CD1c-positive myeloid dendritic cell (primary cell): Measurements from ENCODE around the gene HSPA1A.
"Not testable (repeated sequence)": the region's sequence is repeated elsewhere in the genome, so short reads cannot be mapped to it uniquely, and the experiment has no call there.

Experiments
- DNase-seq: peaks from one replicate; pipeline ENCODE4 v3.0.0-alpha.2; 2016; ENCODE audit errors: extremely low spot score

Gene HSPA1A

DNA sequence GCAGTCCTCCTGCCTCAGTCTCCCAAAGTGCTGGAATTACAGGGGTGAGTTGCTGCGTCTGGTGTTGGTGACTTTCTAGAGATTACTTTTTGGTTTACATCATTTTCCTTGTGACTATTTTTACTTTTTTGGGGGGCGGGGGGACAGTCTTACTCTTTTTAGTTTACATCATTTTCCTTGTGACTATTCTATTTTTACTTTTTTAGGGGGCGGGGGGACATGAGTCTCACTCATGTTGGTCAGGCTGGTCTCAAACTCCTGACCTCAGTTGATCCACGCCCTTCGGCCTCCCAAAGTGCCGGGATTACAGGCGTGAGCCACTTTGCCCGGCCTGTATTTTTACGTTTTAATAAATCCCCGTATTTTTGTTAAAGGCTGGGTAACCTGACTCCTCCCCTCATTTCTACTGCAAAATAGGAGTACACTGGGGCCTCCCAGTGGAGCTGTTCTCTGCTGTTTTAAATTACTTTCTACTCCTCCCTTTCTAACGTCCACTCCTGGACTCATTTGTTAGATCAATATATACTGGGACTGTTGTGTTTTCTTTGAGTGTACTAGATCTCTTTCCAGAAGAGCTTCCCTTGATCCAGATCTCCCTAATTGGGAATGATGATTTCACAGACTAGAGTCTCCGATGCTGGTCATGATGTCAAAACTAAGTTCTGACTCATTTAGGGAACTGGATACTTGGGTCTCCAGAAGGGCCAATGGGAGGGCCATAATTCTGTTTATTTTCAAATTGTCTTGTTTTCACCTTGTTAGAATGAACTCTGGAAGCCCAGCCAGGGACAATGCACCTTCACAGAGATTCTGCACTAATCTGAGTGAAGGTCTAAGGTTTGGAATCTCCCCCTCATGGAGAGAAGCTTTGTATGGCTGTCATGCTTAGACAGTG lies 21.4 kb downstream of the HSPA1A start:
- peak; percentile 65 for DNase-seq

DNA sequence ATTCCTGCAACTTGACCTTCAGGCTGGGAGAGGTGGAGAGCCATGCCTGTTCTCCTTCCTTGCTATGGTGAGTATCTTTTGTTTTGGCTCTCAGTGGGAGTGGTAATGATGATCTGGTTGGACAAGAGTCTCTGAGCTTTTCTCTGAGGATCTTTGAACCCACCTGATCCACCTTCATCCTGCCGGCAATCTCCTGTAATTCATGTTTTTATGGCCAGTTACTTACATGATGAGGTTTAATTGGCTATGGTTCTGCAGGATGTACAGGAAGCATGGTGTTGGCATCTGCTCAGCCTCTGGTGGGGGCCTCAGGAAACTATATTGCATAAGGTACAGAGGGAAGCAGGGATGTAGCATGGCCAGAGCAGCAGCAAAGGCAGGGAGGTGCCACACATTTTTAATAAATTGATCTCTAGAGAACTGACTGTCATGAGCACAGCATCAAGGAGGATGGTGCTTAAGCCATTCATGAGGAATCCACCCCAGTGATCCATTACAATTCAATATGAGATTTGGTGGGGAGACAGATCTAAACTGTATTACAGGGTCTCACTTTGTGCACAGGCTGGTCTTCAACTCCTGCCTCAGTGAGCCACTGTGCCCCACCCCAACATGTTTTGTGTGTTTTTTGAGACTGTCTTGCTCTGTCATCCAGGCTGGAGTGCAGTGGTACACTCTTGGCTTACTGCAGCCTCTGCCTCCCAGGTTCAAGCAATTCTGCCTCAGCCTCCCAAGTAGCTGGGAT lies 22.2 kb downstream of the HSPA1A start:
- DNase-seq, result peak; percentile 1

DNA sequence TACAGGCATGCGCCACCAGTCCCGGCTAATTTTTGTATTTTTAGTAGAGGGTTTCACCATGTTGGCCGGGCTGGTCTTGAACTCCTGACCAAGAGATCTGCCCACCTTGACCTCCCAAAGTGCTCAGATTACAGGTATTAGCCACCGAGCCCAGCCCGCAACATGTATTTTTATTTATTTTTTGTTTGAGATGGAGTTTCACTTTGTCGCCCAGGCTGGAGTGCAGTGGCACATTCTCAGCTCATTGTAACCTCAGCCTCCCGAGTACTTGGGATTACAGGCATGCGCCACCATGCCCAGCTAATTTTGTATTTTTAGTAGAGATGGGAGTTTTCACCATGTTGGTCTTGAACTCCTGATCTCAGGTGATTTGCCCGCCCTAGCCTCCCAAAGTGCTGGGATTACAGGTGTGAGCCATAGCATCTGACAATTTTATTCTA lies 22.8 kb downstream of the HSPA1A start:
- not testable (repeated sequence) for DNase-seq

DNA sequence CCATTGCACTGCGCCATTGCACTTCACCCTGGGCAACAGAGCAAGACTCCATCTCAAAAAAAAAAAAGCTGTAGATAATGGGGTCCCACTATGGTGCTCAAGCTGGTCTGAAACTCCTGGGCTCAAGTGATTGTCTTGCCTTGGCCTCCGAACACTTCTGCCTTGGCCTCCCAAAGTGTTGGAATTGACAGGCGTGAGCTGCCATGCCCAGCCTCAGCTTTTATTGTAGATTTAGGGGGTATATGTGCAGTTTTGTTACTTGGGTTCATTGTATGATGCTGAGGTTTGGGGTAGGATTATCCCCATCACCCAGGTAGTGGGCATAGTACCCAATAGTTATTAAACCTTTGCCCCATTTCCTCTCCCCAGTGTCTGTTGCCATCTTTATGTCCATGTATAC lies 23.6 kb downstream of the HSPA1A start:
- DNase-seq, result no peak

DNA sequence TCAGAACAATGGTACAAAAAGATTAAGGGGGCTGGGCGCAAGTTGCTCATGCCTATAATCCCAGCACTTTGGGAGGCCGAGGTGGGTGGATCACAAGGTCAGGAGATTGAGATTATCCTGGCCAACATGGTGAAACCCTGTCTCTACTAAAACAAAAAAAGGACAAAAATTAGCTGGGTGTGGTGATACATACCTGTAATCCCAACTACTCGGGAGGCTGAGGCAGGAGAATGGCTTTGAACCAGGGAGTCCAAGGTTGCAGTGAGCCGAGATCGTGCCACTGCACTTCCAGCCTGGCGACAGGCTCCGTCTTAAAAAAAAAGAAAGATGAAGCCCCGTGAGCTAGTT lies 24.4 kb downstream of the HSPA1A start:
- DNase-seq, result not testable (repeated sequence)

DNA sequence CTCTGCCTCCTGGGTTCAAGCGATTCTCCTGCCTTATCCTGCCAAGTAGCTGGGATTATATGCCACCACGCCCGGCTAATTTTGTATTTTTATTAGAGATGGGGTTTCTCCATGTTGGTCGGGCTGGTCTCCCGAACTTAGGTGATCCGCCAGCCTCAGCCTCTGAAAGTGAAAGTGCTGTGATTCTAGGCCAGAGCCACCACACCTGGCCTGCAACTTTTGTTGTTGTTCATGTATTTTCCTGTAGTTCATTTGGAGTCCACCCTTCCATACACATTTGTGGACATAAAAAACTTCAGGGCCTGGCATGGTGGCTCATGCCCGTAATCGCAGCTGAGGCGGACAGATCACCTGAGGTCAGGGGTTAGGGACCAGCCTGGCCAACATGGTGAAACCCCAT lies 26.7 kb downstream of the HSPA1A start:
- DNase-seq, result no peak

DNA sequence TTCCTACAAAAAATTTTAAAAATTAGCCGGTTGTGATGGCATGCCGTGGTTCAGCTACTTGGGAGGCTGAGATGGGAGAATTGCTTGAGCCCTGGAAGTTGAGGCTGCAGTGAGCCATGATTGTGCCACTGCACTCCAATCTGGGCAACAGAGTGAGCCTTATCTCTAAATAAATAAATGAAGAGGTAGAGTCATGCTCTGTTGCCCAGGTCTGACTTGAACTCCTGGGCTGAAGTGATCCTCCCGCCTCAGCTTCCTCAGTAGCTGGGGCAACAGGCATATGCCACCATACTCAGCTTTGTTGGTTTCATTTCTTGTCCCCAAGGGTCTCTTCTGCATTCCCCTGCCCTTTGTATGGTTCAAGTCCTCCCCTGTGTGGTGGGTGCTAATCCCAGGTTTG lies 29.2 kb downstream of the HSPA1A start:
- DNase-seq, result no peak

DNA sequence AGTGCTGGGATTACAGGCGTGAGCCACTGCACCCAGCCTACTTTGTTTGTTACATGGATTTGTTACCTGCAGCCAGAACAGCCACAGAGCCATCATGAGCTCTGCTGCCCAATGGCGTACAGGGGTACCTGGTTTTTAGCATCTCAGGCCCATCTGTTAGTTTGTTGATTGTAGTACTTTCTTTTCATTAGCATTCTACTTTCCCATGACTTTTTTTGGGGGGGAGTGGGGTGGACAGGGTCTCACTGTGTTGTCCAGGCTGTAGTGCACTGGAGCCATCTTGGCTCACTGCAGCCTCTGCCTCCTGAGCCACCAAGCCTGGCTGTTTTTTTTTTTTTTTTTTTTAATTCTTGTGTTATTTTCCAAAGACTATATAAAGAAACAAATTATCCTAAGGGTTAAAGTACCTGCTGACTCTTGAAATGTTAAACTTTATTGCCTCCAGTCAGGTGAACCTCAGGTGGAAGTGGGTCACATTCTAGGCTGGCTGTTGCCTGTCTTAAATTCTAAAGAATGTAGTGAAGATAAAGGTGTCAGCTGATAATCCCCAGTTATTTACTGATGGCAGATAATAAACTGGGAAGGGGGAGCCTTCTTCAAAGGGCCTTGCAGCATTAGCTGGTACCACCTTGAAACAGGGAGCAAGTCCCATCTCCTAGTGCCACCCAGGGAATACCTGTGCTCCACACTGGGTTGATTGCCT lies 32.1 kb downstream of the HSPA1A start:
- no peak for DNase-seq

DNA sequence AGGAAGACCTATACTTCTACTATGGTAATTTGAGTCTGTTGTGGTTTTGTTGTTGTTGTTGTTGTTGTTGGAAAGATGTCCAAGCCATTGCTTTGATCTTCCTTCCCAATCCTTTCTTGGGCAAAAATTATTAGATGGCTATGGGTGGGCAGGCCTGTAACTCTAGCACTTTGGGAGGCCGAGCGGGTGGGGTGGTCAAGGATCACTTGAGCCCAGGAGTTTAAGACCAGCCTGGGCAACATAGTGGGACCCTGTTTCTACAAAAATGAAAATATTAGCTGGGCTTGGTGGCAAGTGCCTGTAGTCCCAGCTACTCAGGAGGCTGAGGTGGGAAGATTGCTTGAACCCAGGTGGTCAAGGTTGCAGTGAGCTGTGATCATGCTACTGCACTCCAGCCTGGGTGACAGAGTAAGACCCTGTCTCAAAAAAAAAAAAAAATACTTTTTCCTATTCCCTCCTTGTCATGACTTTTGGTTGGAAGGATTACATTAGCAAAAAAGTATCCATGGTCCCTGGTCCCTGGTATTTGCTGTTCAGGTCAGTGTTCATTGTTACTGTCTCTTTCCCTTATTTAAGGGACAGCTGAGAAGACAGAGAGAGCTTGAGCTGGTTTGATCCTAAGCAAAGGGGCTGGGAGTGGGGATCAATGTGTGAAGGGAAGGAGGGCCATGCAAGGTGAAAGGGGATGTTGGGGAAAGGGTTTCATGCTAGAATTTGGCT lies 35.6 kb downstream of the HSPA1A start:
- no peak for DNase-seq

DNA sequence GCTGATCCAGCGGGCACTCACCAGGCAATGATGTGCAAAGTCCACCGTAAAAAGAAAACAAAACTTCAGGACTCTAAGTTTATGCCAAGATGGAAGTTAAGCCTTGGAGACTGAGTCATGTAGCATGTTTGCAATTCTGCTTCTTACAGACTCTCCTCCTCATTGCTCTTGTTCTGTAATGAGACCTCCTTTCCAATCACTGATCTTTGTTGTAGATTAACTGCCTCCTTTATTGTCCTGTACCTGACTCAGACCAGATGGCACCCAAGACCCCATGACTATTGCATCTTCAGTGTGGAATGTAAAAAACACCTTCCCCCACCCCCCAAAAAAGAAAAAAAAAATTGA lies 36.1 kb downstream of the HSPA1A start:
- no peak for DNase-seq

DNA sequence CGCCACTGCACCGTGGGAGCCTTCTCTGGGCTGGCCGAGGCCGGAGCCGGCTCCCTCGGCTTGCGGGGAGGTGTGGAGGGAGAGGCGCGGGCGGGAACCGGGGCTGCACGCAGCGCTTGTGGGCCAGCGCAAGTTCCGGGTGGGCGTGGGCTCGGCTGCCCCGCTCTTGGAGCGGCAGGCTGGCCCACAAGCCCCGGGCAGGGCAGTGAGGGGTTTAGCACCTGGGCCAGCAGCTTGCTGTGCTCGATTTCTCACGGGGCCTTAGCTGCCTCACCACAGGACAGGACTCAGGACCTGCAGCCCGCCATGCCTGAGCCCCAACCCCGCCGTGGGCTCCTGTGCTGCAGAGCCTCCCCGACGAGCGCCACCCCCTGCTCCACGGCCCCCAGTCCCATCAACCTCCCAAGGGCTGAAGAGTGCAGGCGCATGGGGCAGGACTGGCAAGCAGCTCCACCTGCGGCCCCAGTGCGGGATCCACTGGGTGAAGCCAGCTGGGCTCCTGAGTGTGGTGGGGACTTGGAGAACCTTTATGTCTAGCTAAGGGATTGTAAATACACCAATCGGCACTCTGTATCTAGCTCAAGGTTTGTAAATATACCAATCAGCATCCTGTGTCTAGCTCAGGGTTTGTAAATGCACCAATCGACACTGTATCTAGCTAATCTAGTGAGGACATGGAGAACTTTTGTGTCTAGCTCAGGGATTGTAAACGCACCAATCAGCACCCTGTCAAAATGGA lies 36.8 kb downstream of the HSPA1A start:
- DNase-seq, result not testable (repeated sequence)

DNA sequence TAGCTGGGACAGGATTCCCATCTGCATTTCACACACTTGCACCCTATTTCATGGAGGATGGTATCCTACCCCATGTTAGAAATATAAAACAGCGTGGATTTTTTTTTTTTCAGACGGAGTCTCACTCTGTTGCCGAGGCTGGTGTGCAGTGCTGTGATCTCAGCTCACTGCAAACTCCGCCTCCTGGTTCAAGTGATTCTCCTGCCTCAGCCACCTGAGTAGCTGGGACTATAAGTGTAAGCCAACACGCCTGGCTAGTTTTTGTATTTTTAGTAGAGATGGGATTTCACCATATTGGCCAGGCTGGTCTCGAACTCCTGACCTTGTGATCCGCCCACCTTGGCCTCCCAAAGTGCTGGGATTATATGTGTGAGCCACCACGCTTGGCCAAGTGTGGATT lies 42.4 kb downstream of the HSPA1A start:
- not testable (repeated sequence) for DNase-seq

DNA sequence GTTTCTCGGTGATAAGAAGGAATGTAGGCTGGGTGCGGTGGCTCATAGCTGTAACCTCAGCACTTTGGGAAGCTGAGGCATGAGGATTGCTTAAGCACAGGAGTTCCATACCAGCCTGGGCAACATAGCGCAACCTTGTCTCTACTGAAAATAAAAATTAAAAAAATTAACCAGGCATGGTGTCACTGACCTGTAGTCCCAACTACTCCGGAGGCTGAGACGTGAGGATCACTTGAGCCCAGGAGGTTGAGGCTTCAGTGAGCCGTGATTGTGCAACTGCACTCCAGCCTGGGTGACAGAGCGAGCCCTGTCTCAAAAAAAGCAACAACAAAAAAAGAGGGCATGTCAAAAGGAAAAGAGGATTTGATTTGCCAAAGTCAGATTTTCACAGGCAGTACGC lies 43.4 kb downstream of the HSPA1A start:
- no peak for DNase-seq

DNA sequence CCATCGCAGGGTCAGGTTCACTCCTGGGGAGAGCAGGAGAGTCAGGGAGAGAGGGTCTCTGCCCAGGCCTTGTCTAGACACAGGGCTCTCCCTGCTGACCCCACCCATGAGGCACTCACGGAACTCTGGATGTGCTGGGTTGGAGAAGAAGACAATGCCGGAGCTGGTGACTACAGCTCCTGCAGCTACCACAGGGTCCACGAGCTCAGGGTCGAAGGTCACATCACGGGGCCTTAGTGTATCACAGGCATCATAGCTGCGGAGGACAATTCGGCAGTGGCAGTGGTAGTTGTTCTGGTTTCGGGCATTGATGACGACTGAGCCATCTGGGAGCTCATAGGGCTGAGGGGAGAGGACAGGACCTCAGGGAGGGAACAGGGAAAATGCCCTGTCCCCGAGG lies 44.6 kb downstream of the HSPA1A start:
- no peak for DNase-seq

DNA sequence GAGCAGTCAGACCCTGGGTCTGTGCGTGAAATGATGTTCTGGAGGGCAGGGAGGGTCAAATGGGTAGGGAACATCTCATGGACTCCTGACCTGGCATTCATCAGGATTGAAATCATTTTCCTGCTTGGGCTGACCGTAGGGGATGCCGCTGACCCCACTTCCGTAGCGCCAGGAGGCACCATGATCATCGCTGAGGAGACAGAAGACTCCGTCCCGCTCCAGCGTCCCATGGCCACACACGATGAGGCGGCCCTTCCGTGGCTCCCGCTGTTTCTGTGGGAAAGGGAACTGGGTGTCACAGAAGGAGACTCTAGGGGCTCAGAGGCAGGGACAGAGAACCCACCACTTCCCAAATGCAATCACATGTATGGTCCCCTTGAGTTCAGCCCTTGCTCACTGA lies 45.0 kb downstream of the HSPA1A start:
- no peak for DNase-seq

DNA sequence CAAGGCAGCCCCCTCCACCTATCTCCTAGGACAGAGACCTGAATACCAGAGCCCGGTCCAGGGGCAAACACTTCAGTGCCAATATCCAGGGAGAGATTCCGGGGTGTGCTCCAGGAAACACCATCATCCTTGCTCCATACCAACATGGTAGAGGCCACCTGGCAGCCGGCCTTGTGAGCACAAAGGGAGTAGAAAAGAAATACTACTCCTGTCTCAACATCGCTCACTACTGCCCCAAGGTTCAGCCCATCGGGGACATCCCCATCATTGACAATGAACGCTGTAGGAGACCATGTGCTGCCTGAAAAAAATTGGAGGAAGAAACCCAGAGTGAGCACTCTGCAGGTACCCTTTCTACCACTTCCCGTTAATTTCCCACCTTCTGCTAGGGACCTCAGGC lies 45.8 kb downstream of the HSPA1A start:
- no peak for DNase-seq

DNA sequence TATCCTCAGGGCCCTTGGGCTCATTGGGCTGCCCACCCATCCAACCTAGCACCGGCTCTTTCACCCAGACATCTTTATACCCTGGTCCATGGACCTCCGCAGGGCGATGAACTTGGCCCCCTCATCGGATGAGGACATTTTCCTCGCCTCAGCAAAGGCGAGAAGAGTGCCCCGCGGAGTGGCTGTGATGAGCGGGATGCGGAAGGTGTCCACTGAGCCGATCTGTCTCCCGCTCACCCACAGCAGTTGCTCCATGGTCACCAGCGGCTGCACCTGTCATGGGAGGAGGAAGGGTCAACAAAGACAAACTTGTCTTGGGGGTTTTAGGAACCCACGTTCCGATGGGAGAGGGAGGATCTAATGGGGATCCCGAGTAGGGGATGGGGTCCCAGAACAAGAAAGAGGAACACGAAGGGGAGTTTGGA lies 46.6 kb downstream of the HSPA1A start:
- DNase-seq, result no peak

DNA sequence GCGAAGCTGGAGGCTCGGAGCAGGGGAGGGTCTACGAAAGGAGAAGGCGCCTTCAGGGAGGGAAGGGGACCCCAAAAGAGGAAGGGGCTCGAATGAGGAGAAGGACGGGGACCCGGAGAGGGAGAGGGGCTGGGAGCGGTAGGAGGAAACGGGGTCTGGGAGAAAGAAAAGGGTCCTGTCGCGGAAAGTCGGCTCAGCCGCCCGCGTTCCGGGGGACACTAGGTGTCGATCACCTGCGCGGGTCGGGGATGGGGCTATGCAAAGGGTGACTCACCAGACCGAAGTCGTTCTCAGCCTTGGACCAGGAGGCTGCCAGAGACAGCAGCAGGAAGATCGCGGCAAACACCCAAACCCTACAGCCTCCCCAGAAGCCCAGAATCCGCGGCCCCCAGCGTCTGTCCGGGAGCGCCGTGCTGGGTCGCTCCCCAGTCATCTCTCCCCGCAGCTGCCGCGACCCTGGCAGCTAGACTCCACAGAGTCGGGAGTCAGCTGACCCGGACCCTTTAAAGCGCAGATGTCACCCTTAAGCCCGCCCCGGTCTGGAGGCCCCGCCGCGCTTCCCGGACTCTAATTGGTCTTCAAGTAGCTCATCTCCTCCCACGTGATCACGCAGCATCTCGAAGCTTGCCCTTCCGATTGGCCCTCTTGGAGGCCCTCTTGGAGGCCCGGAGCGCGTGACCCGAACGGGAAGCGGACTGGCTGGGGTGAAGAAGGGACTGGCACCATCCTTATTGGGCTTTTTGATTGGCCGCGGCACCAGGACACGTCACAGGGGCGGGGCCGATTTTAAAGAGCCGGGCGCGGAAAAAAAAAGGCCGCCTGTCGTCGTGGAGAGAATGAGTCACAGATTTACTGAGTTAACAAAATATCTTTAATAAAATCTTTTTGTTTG lies 47.2 kb downstream of the HSPA1A start, which contains the start of gene NEU1:
Gene NEU1 (minus strand): TSS at position 478 of the 892 bp plus-strand sequence. CDS start 45 bp downstream, at position 433.
- peak; percentile 100 for DNase-seq

DNA sequence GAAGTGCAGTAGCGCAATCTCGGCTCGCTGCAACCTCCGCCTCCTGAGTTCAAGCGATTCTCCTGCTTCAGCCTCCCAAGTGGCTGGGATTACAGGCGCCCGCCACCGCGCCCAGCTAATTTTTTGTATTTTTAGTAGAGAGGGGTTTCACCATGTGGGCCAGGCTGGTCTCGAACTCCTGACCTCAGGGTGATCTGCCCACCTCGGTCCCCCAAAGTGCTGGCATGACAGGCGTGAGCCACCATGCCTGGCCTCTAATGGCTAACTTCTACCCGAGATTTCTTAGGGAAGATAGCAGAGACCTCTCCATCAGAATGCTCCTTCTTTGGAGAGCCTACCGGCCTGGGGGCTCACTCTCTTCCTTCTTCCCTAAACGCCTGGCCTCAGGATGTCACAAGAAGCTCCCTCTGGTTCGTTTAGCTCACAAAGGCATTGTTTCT lies 48.8 kb downstream of the HSPA1A start:
- not testable (repeated sequence) for DNase-seq

DNA sequence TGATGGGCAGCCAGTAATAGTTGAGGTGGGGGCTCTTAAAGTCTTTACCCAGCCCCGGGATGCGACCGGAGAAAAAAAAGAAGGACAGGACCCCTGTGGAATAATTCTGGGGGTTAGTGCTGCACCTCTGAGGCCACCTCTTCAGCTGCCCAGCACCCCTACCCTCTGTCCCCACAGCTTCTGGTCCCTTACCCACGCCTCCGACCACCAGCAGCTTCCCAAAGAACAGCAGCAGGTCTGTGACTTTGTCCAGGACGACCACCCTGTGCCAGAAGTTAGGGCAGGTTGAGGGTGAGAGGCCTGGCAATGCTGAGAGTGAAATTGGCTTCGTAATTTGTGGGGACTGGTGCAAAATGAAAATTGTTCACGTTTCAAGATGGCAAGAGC lies 49.5 kb downstream of the HSPA1A start:
- no peak for DNase-seq
